Measurements from ENCODE around the gene ADARB2.

Gene ADARB2

DNA sequence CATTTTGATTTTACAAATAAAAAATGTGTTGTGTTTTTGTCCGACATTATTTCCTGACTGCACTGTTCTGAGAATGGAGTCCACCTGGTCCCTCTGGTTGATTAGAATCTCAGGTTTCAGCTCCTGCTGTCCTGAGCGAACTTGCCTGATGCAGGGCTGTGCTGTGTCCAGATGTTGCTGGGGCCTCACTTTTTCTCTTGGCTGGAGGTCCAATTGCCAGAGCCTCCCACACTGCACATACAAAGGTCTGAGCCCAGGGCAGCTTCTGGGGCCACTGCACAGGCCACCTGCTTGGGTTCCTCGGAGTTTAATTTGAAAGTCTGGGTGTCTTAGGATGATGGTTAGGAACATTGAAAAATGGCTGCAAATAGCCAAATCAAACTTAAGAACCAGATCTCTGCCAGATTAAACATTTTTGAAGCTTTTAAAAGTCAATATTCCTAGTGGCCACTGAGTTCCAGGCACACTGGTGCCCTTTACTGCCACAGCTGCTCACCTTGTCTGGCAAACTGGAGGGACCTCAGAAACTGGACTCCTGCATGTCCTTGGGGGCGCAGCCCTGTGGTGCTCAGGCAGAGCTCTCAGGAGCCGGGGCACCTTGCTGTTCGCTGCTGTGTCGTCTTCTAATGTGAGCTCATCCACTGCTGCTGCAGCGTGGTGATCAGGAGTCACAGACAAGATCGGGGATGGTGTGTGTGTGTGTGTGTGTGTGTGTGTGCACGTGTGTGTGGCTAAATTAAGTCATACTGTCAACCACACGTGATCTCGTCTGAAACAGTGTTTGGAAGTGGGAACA lies 606.1 kb downstream of the ADARB2 start:
- in situ Hi-C loops (cut with MboI; ENCODE audit: low sequenced_read_pairs, unreplicated experiment): no loop called here

DNA sequence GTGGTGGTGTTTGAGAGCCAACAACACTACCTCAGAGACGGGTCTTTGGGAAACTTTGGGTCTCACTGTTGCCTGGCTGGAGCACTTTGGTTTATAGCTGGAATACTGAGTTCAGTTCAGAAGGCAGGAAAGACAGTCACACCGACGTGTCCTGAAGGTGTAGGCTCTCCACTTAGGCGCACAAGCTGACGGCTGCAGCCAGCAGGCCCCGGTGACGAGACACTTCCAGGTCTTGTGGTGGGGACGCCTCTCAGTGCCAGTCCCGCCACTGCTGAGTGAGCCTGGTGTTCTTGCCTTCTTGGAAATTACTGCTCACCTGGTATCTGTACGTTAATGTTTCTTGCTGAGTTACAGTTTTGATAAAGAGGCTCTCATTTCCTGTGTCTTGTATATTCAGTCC lies 607.1 kb downstream of the ADARB2 start:
- TF ChIP-seq, protein P1, sequence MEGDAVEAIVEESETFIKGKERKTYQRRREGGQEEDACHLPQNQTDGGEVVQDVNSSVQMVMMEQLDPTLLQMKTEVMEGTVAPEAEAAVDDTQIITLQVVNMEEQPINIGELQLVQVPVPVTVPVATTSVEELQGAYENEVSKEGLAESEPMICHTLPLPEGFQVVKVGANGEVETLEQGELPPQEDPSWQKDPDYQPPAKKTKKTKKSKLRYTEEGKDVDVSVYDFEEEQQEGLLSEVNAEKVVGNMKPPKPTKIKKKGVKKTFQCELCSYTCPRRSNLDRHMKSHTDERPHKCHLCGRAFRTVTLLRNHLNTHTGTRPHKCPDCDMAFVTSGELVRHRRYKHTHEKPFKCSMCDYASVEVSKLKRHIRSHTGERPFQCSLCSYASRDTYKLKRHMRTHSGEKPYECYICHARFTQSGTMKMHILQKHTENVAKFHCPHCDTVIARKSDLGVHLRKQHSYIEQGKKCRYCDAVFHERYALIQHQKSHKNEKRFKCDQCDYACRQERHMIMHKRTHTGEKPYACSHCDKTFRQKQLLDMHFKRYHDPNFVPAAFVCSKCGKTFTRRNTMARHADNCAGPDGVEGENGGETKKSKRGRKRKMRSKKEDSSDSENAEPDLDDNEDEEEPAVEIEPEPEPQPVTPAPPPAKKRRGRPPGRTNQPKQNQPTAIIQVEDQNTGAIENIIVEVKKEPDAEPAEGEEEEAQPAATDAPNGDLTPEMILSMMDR (IDR thresholded peaks at IDR 0.05; ENCODE audit: borderline replicate concordance, control extremely low read depth, extremely low read depth, insufficient read depth, missing control alignments): no peak
- no peak for DNase-seq (ENCODE audit: low spot score)
- in situ Hi-C loops (cut with MboI; ENCODE audit: low sequenced_read_pairs, unreplicated experiment): no loop called here

More for the DNA sequence above, 606.1 kb downstream of the ADARB2 start:
- TF ChIP-seq, protein P1 (IDR thresholded peaks at IDR 0.05; ENCODE audit: borderline replicate concordance, control extremely low read depth, extremely low read depth, insufficient read depth, missing control alignments): no peak
- DNase-seq (ENCODE audit: low spot score): no peak

- TF ChIP-seq, protein P1 (IDR thresholded peaks at IDR 0.05; ENCODE audit: borderline replicate concordance, control extremely low read depth, extremely low read depth, insufficient read depth, missing control alignments): no peak
- in situ Hi-C loops (cut with MboI; ENCODE audit: low sequenced_read_pairs, unreplicated experiment): no loop called here
- DNase-seq (ENCODE audit: low spot score): no peak
These were observed 608.7 kb downstream of the ADARB2 start for GRCh38 chr10:1128649-1129048.

- no peak for DNase-seq (ENCODE audit: low spot score)
- TF ChIP-seq, protein P1 (IDR thresholded peaks at IDR 0.05; ENCODE audit: borderline replicate concordance, control extremely low read depth, extremely low read depth, insufficient read depth, missing control alignments): no peak
- in situ Hi-C loops (cut with MboI; ENCODE audit: low sequenced_read_pairs, unreplicated experiment): no loop called here
These were observed 609.2 kb downstream of the ADARB2 start for GRCh38 chr10:1128115-1128514.

DNA sequence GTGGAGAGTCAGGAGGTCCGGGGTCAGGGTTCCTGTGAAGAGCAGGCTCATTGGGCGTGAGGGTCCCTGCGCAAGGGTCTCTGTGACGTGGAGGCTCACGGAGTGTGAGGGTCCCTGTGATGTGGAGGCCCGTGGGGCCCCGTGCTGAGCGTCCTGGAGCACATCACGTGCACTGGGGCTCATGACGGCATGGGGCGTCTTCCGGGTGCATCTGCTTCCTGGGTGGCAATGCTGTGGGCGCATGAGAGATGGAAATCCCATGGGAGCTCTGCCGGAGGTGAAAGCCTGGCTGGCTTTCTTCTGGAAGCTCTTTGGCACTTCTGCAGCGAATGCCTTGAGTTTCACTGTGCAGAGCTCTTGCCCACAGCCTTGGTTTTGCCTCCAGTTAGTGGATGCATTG lies 609.7 kb downstream of the ADARB2 start:
- TF ChIP-seq, protein P1 (IDR thresholded peaks at IDR 0.05; ENCODE audit: borderline replicate concordance, control extremely low read depth, extremely low read depth, insufficient read depth, missing control alignments): no peak
- DNase-seq (ENCODE audit: low spot score): no peak
- in situ Hi-C loops (cut with MboI; ENCODE audit: low sequenced_read_pairs, unreplicated experiment): no loop called here

Measured in GM13976 (cell line).